Peyer's patch (tissue), 4 donors: ENCODE data around the gene TMEM219. TPM values are rescaled to one million over a fixed set of nuclear protein-coding genes. Genes with fewer than 3 reads are reported as not detected.
"Not testable (repeated sequence)": the region's sequence is repeated elsewhere in the genome, so short reads cannot be mapped to it uniquely, and the experiment has no call there.

Experiments
- DNase-seq, 3 donors: peaks; one replicate each; pipeline ENCODE4 v3.0.0-alpha.2; 2017 to 2019
- H3K27ac ChIP-seq, 4 donors: fragments of 200-600 bp; sonication (generic); one replicate each; pipeline ENCODE4 v1.5.1; 2016 to 2019
- H3K27me3 ChIP-seq, 2 donors: fragments of 200-600 bp; sonication (generic); one replicate each; pipeline ENCODE4 v1.5.1; 2019
- H3K36me3 ChIP-seq, 3 donors: fragments of 200-600 bp; sonication (generic); one replicate each; pipeline ENCODE4 v1.5.1; 2016 to 2019
- H3K4me1 ChIP-seq, 4 donors: fragments of 200-600 bp; sonication (generic); one replicate each; pipeline ENCODE4 v1.5.1; 2016 to 2019
- H3K4me3 ChIP-seq, 4 donors: fragments of 200-600 bp; sonication (generic); 1 replicate in 3 of 4; 2 replicates in 1 of 4; pipeline ENCODE4 v1.5.1; 2016 to 2019; ENCODE audit warnings: mild to moderate bottlenecking in 1 of 4
- H3K9me3 ChIP-seq, 4 donors: fragments of 200-600 bp; sonication (generic); one replicate each; pipeline ENCODE4 v1.5.1; 2016 to 2019; ENCODE audit warnings: mild to moderate bottlenecking in 1 of 4
- CTCF ChIP-seq, 6 experiments: fragments of 450-650 bp in 4 of 6; fragments of 200-600 bp in 2 of 6; sonication (generic) in 1 of 6; IDR thresholded peaks; one replicate each; pipeline ENCODE4 v1.5.1; 2017 to 2019; ENCODE audit warnings: antibody characterized with exemption in 6 of 6, mild to moderate bottlenecking in 3 of 6, moderate library complexity in 1 of 6
- POLR2A ChIP-seq, 2 donors: fragments of 450-650 bp; IDR thresholded peaks; one replicate each; pipeline ENCODE4 v1.5.1; 2017; ENCODE audit warnings: antibody characterized with exemption in 2 of 2, mild to moderate bottlenecking in 2 of 2, moderate library complexity in 2 of 2
- total RNA-seq, 4 donors: library from RNA; depleted of rRNA; stranded (reverse); fragments of >200 nt; gene quantifications; one replicate each; pipeline ENCODE4 v1.1.0, GENCODE V29; 2016

The TMEM219 gene
- total RNA-seq, 4 donors from 2014 or later: 103 to 201 (median 170) TPM

- Histone ChIP-seq H3K27me3 (peaks cover 0 to 27% of the 10 kb centered on the region in 2 donors), H3K9me3 (no peaks in the 10 kb centered on the region), H3K4me3 (peak overlapping the region in 2 of 4 donors; percentile 48), H3K4me1 (peaks cover 0 to 16% (median 13%) of the 10 kb centered on the region in 4 donors), H3K27ac (no peak overlapping the region), H3K36me3 (no peaks in the 10 kb centered on the region)
- TF ChIP-seq POLR2A (IDR thresholded peaks at IDR 0.05) (no peak), CTCF (IDR thresholded peaks at IDR 0.05) (no peak)
- no peak for DNase-seq
These were observed 50.0 kb downstream of the TMEM219 start for GRCh38 chr16:30011714-30012504.

GRCh38 chr16:30012598-30012997 lies 50.7 kb downstream of the TMEM219 start:
- not testable (repeated sequence) for H3K27ac ChIP-seq, DNase-seq, H3K36me3 ChIP-seq, H3K9me3 ChIP-seq, H3K4me3 ChIP-seq
- Histone ChIP-seq H3K4me1 (peaks cover 0 to 16% (median 13%) of the 10 kb centered on the region in 4 donors), H3K27me3 (peaks cover 0 to 27% of the 10 kb centered on the region in 2 donors)

GRCh38 chr16:30015450-30015849 lies 53.6 kb downstream of the TMEM219 start:
- H3K9me3 ChIP-seq: not testable (repeated sequence)

GRCh38 chr16:30016555-30017276 lies 54.8 kb downstream of the TMEM219 start:
- Histone ChIP-seq H3K9me3 (no peaks in the 10 kb centered on the region), H3K4me1 (peaks cover 0 to 8% (median 3%) of the 10 kb centered on the region in 4 donors), H3K4me3 (no peak overlapping the region), H3K27me3 (peaks cover 0 to 5% of the 10 kb centered on the region in 2 donors), H3K36me3 (no peaks in the 10 kb centered on the region), H3K27ac (no peak overlapping the region)
- no peak for TF ChIP-seq POLR2A (IDR thresholded peaks at IDR 0.05)
- no peak for TF ChIP-seq CTCF (IDR thresholded peaks at IDR 0.05)
- no peak for DNase-seq

More at GRCh38 chr16:30015450-30015849, 53.6 kb downstream of the TMEM219 start:
- Histone ChIP-seq H3K4me1 (peaks cover 0 to 13% (median 12%) of the 10 kb centered on the region in 4 donors), H3K27me3 (peaks cover 0 to 18% of the 10 kb centered on the region in 2 donors)
- H3K4me3 ChIP-seq, DNase-seq, H3K36me3 ChIP-seq, H3K27ac ChIP-seq: not testable (repeated sequence)

GRCh38 chr16:30017277-30017656 lies 55.4 kb downstream of the TMEM219 start:
- peaks cover 0 to 9% (median 4%) of the 10 kb centered on the region in 4 donors for H3K4me1 ChIP-seq
- H3K9me3 ChIP-seq: no peaks in the 10 kb centered on the region
- TF ChIP-seq CTCF (IDR thresholded peaks at IDR 0.05) (no peak), POLR2A (IDR thresholded peaks at IDR 0.05) (no peak)
- no peak for DNase-seq
- H3K4me3 ChIP-seq: no peak overlapping the region
- H3K36me3 ChIP-seq: no peaks in the 10 kb centered on the region
- H3K27ac ChIP-seq: no peak overlapping the region
- H3K27me3 ChIP-seq: no peaks in the 10 kb centered on the region

GRCh38 chr16:30017937-30018336 lies 56.1 kb downstream of the TMEM219 start:
- H3K4me3 ChIP-seq, H3K27ac ChIP-seq, H3K27me3 ChIP-seq, H3K4me1 ChIP-seq, DNase-seq, H3K9me3 ChIP-seq, H3K36me3 ChIP-seq: not testable (repeated sequence)

GRCh38 chr16:30018731-30019158 lies 56.9 kb downstream of the TMEM219 start:
- Histone ChIP-seq H3K4me3 (no peak overlapping the region), H3K36me3 (no peaks in the 10 kb centered on the region), H3K27ac (no peak overlapping the region), H3K4me1 (peaks cover 0 to 9% (median 4%) of the 10 kb centered on the region in 4 donors), H3K27me3 (no peaks in the 10 kb centered on the region), H3K9me3 (no peaks in the 10 kb centered on the region)
- no peak for TF ChIP-seq POLR2A (IDR thresholded peaks at IDR 0.05)
- TF ChIP-seq CTCF (IDR thresholded peaks at IDR 0.05): no peak
- DNase-seq: no peak
